ENCODE data around the gene TNRC6B.

The TNRC6B gene

GRCh38 chr22:40198733-40199132 is 21.0 kb downstream of the TNRC6B start:
- Histone ChIP-seq H3K9ac (ENCODE audit: low read length) (no peak overlapping the region), H2AFZ (ENCODE audit: low read length) (no peak overlapping the region), H3F3A (ENCODE audit: insufficient read depth, low read length) (peaks cover 14% of the 10 kb centered on the region), H3K79me2 (ENCODE audit: low read length) (peaks cover 93% of the 10 kb centered on the region), H3K4me3 (ENCODE audit: low read length) (no peak overlapping the region), H3K4me2 (ENCODE audit: low read depth, low read length) (no peak overlapping the region), H3K36me3 (replicated peaks; ENCODE audit: insufficient read depth, low read length) (no peaks in the 10 kb centered on the region), H3K27ac (ENCODE audit: low read length) (no peak overlapping the region), H3K9me3 (replicated peaks; ENCODE audit: insufficient read depth, low read length) (no peaks in the 10 kb centered on the region), H4K20me1 (ENCODE audit: insufficient read depth, low read length) (no peaks in the 10 kb centered on the region), H3K4me1 (ENCODE audit: low read length) (peaks cover 25% of the 10 kb centered on the region), H3K27me3 (replicated peaks; ENCODE audit: insufficient read depth, low read length) (no peaks in the 10 kb centered on the region), H3K9me2 (replicated peaks; ENCODE audit: insufficient read depth, low read length) (no peaks in the 10 kb centered on the region)
- DNase-seq = no peak
- TF ChIP-seq EZH2phosphoT487 (IDR thresholded peaks at IDR 0.05; ENCODE audit: low read length) (no peak), CTCF (IDR thresholded peaks at IDR 0.05; ENCODE audit: low read length) (no peak), EZH2 (optimal IDR thresholded peaks at IDR 0.05; ENCODE audit: low read depth, low read length) (no peak)

DNA sequence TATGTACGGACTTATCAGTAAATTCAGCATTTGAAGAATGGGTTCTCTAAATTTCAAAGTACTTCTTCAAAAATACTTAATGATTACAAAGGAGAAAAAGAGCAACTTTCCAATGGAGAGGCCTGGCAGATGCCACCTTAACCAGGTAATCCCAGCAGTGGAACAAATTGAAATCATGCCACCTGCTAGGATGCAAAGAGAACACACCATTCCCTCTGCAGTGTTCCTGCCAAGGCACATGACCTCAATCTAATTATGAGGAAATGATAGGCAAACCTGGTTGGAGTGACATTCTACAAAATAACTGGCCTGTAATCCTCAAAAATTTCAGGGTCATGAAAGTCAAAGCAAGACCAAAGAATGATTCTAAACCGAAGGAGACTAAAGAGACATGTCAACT is 21.5 kb downstream of the TNRC6B start:
- no peaks in the 10 kb centered on the region for H3K9me2 ChIP-seq (replicated peaks; ENCODE audit: insufficient read depth, low read length)
- H3K9ac ChIP-seq (ENCODE audit: low read length) = no peak overlapping the region
- no peaks in the 10 kb centered on the region for H4K20me1 ChIP-seq (ENCODE audit: insufficient read depth, low read length)
- no peak overlapping the region for H3K27ac ChIP-seq (ENCODE audit: low read length)
- DNase-seq = no peak
- peaks cover 93% of the 10 kb centered on the region for H3K79me2 ChIP-seq (ENCODE audit: low read length)
- H3K4me1 ChIP-seq (ENCODE audit: low read length) = peaks cover 30% of the 10 kb centered on the region
- H3K27me3 ChIP-seq (replicated peaks; ENCODE audit: insufficient read depth, low read length) = no peaks in the 10 kb centered on the region
- H3K9me3 ChIP-seq (replicated peaks; ENCODE audit: insufficient read depth, low read length) = no peaks in the 10 kb centered on the region
- H3F3A ChIP-seq (ENCODE audit: insufficient read depth, low read length) = peaks cover 14% of the 10 kb centered on the region
- H3K36me3 ChIP-seq (replicated peaks; ENCODE audit: insufficient read depth, low read length) = no peaks in the 10 kb centered on the region
- no peak overlapping the region for H3K4me3 ChIP-seq (ENCODE audit: low read length)
- H2AFZ ChIP-seq (ENCODE audit: low read length) = no peak overlapping the region
- no peak for TF ChIP-seq EZH2 (optimal IDR thresholded peaks at IDR 0.05; ENCODE audit: low read depth, low read length)
- TF ChIP-seq EZH2phosphoT487 (IDR thresholded peaks at IDR 0.05; ENCODE audit: low read length) = no peak
- no peak for TF ChIP-seq CTCF (IDR thresholded peaks at IDR 0.05; ENCODE audit: low read length)
- H3K4me2 ChIP-seq (ENCODE audit: low read depth, low read length) = no peak overlapping the region

GRCh38 chr22:40199852-40200251 is 22.1 kb downstream of the TNRC6B start:
- no peaks in the 10 kb centered on the region for H3K9me3 ChIP-seq (replicated peaks; ENCODE audit: insufficient read depth, low read length)
- no peak for TF ChIP-seq CTCF (IDR thresholded peaks at IDR 0.05; ENCODE audit: low read length)
- no peak for TF ChIP-seq EZH2phosphoT487 (IDR thresholded peaks at IDR 0.05; ENCODE audit: low read length)
- no peak for TF ChIP-seq EZH2 (optimal IDR thresholded peaks at IDR 0.05; ENCODE audit: low read depth, low read length)
- no peak overlapping the region for H2AFZ ChIP-seq (ENCODE audit: low read length)
- peaks cover 36% of the 10 kb centered on the region for H3K4me1 ChIP-seq (ENCODE audit: low read length)
- no peaks in the 10 kb centered on the region for H4K20me1 ChIP-seq (ENCODE audit: insufficient read depth, low read length)
- H3K4me3 ChIP-seq (ENCODE audit: low read length) = no peak overlapping the region
- no peaks in the 10 kb centered on the region for H3K27me3 ChIP-seq (replicated peaks; ENCODE audit: insufficient read depth, low read length)
- no peaks in the 10 kb centered on the region for H3K36me3 ChIP-seq (replicated peaks; ENCODE audit: insufficient read depth, low read length)
- peaks cover 93% of the 10 kb centered on the region for H3K79me2 ChIP-seq (ENCODE audit: low read length)
- no peak overlapping the region for H3K4me2 ChIP-seq (ENCODE audit: low read depth, low read length)
- no peak for DNase-seq
- H3K9me2 ChIP-seq (replicated peaks; ENCODE audit: insufficient read depth, low read length) = no peaks in the 10 kb centered on the region
- peaks cover 14% of the 10 kb centered on the region for H3F3A ChIP-seq (ENCODE audit: insufficient read depth, low read length)
- no peak overlapping the region for H3K27ac ChIP-seq (ENCODE audit: low read length)
- no peak overlapping the region for H3K9ac ChIP-seq (ENCODE audit: low read length)
